ENCODE data around the gene TEX38. TPM values are rescaled to one million over a fixed set of nuclear protein-coding genes. Genes with fewer than 3 reads are reported as not detected.
"Not testable (repeated sequence)": the region's sequence is repeated elsewhere in the genome, so short reads cannot be mapped to it uniquely, and the experiment has no call there.

Gene TEX38
- total RNA-seq, 2 experiments from 2014 or later, result not detected

- no peak overlapping the region for H3K4me3 ChIP-seq (ENCODE audit: low read depth, low read length, poor library complexity, severe bottlenecking)
- intact Hi-C loops (cut with micrococcal nuclease; ENCODE audit: unreplicated experiment), result no loop called here
- no peaks in the 10 kb centered on the region for H4K20me1 ChIP-seq (ENCODE audit: insufficient read depth, low read length)
- TF ChIP-seq EZH2phosphoT487 (IDR thresholded peaks at IDR 0.05; ENCODE audit: borderline replicate concordance, low read depth, low read length) (no peak), CTCF (conservative IDR thresholded peaks at IDR 0.05; ENCODE audit: low read length) (no peak)
- CTCF ChIA-PET (ENCODE audit: unreplicated experiment), result no interaction called here
- no TSS peak for BruUV-seq (replicated peaks)
- H3K27ac ChIP-seq (ENCODE audit: low read depth, low read length, poor library complexity, severe bottlenecking), result no peak overlapping the region
- no peak overlapping the region for H3K4me2 ChIP-seq (ENCODE audit: low read length)
- POLR2A ChIA-PET, result no interaction called here
- H3K9me2 ChIP-seq (ENCODE audit: insufficient read depth, low read length), result no peaks in the 10 kb centered on the region
- no peaks in the 10 kb centered on the region for H3K4me1 ChIP-seq (ENCODE audit: insufficient read depth, low read length, poor library complexity, severe bottlenecking)
- H3K9me3 ChIP-seq (ENCODE audit: low read length), result no peaks in the 10 kb centered on the region
- H3K79me2 ChIP-seq (ENCODE audit: insufficient read depth, low read depth, low read length), result no peaks in the 10 kb centered on the region
- DNase-seq (ENCODE audit: low spot score), result no peak
- no peak overlapping the region for H2AFZ ChIP-seq (ENCODE audit: low read length)
- peaks cover 88% of the 10 kb centered on the region for H3K36me3 ChIP-seq (ENCODE audit: insufficient read depth, low read length)
Measured at GRCh38 chr1:46691997-46692790, 20.5 kb downstream of the TEX38 start.

DNA sequence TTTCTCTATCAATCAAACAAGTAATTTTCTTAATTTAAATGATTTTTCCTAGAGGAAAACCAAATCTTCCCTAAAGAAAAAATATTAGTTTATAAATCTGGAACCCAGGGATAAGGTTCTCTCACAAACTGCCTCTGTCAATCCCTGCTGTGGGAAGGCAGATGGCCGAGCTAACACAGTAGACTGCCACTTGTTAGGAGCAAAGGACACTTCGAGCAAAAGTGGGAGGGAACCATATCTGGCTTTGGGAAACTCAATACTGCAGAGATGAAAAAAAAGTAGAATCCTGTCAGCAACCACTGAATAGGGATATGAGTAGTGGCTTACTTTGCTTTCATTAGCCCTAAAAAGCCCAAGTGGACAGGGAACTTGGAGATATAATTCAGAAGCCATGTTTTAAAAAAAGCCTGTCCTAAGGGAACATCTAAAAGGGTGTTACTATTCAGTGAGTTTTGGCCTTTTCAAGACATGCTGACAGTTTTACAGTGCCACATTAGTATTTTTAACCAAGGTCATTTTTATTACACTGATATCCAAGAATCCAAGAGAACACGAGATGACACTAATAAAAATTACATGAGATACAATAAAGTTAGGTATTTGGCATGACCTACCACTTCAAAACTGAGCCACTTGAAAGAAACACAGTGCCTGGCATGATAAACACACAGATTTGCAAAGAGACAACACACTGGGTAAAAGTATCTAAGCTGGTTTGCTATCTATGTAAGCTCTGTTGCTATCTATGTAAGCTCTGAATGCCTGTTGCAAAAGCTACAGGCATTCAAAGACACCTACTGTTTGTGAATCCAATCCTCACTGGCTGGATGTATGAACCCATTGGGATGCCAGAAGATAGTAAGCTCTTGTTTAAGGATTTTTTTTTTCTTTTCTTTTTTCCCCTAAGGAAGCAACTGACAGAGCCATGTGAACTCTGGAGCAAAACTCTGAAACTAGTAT lies 21.4 kb downstream of the TEX38 start:
- ChIA-PET POLR2A (no interaction called here), CTCF (ENCODE audit: unreplicated experiment) (no interaction called here)
- Histone ChIP-seq H3K9me3 (ENCODE audit: low read length) (no peaks in the 10 kb centered on the region), H3K36me3 (ENCODE audit: insufficient read depth, low read length) (peaks cover 86% of the 10 kb centered on the region), H3K79me2 (ENCODE audit: insufficient read depth, low read depth, low read length) (no peaks in the 10 kb centered on the region), H3K9me2 (ENCODE audit: insufficient read depth, low read length) (no peaks in the 10 kb centered on the region), H3K4me2 (ENCODE audit: low read length) (no peak overlapping the region), H3K27ac (ENCODE audit: low read depth, low read length, poor library complexity, severe bottlenecking) (no peak overlapping the region), H4K20me1 (ENCODE audit: insufficient read depth, low read length) (no peaks in the 10 kb centered on the region), H3K4me3 (ENCODE audit: low read depth, low read length, poor library complexity, severe bottlenecking) (no peak overlapping the region), H3K4me1 (ENCODE audit: insufficient read depth, low read length, poor library complexity, severe bottlenecking) (no peaks in the 10 kb centered on the region), H2AFZ (ENCODE audit: low read length) (no peak overlapping the region)
- no TSS peak for BruUV-seq (replicated peaks)
- TF ChIP-seq CTCF (conservative IDR thresholded peaks at IDR 0.05; ENCODE audit: low read length) (no peak), EZH2phosphoT487 (IDR thresholded peaks at IDR 0.05; ENCODE audit: borderline replicate concordance, low read depth, low read length) (no peak)
- DNase-seq (ENCODE audit: low spot score), result no peak
- intact Hi-C loops (cut with micrococcal nuclease; ENCODE audit: unreplicated experiment), result no loop called here

GRCh38 chr1:46694676-46695075 lies 23.0 kb downstream of the TEX38 start:
- H4K20me1 ChIP-seq (ENCODE audit: insufficient read depth, low read length); H3K9me2 ChIP-seq (ENCODE audit: insufficient read depth, low read length); H3K79me2 ChIP-seq (ENCODE audit: insufficient read depth, low read depth, low read length); POLR2A ChIA-PET; H3K9me3 ChIP-seq (ENCODE audit: low read length); H3K27ac ChIP-seq (ENCODE audit: low read depth, low read length, poor library complexity, severe bottlenecking); DNase-seq (ENCODE audit: low spot score); BruUV-seq (replicated peaks); H2AFZ ChIP-seq (ENCODE audit: low read length); H3K4me3 ChIP-seq (ENCODE audit: low read depth, low read length, poor library complexity, severe bottlenecking); CTCF ChIA-PET (ENCODE audit: unreplicated experiment); H3K4me2 ChIP-seq (ENCODE audit: low read length); intact Hi-C loops (cut with micrococcal nuclease; ENCODE audit: unreplicated experiment); H3K4me1 ChIP-seq (ENCODE audit: insufficient read depth, low read length, poor library complexity, severe bottlenecking): not testable (repeated sequence)
- peaks cover 86% of the 10 kb centered on the region for H3K36me3 ChIP-seq (ENCODE audit: insufficient read depth, low read length)

Measured in OCI-LY7 (cell line).